ENCODE results near the gene TEAD3.

TEAD3 gene

GRCh38 chr6:35493307-35493983 lies 3.4 kb downstream of the TEAD3 start:
- DNase-seq (ENCODE audit: low read depth in 1 of 2, low spot score in 1 of 2): no peak
- no peak overlapping the region for H3K27ac ChIP-seq (replicated peaks)
- no peaks in the 10 kb centered on the region for H3K27me3 ChIP-seq (ENCODE audit: insufficient read depth, poor library complexity, severe bottlenecking)
- TF ChIP-seq SPI1 (IDR thresholded peaks at IDR 0.05; ENCODE audit: borderline replicate concordance, low read depth): no peak
- no peak for TF ChIP-seq GABPA (IDR thresholded peaks at IDR 0.05; ENCODE audit: low read depth)
- no peak for TF ChIP-seq REST (IDR thresholded peaks at IDR 0.05; ENCODE audit: insufficient replicate concordance, low read depth)
- no peak for TF ChIP-seq CTCF (IDR thresholded peaks at IDR 0.05; ENCODE audit: insufficient read depth, low read length)
- no peak for TF ChIP-seq POLR2AphosphoS5 (IDR thresholded peaks at IDR 0.05; ENCODE audit: low read depth)
- no peak overlapping the region for H3K4me3 ChIP-seq (replicated peaks; ENCODE audit: insufficient read depth, low read length)

- no peak overlapping the region for H3K4me3 ChIP-seq (replicated peaks; ENCODE audit: insufficient read depth, low read length)
- no peaks in the 10 kb centered on the region for H3K27me3 ChIP-seq (ENCODE audit: insufficient read depth, poor library complexity, severe bottlenecking)
- no peak for TF ChIP-seq SPI1 (IDR thresholded peaks at IDR 0.05; ENCODE audit: borderline replicate concordance, low read depth)
- TF ChIP-seq POLR2AphosphoS5 (IDR thresholded peaks at IDR 0.05; ENCODE audit: low read depth): no peak
- TF ChIP-seq GABPA (IDR thresholded peaks at IDR 0.05; ENCODE audit: low read depth): no peak
- peak in 1 of 2 experiments; percentile 52 for DNase-seq (ENCODE audit: low read depth in 1 of 2, low spot score in 1 of 2)
- H3K27ac ChIP-seq (replicated peaks): no peak overlapping the region
Measured at GRCh38 chr6:35492974-35493284, 4.0 kb downstream of the TEAD3 start.

DNA sequence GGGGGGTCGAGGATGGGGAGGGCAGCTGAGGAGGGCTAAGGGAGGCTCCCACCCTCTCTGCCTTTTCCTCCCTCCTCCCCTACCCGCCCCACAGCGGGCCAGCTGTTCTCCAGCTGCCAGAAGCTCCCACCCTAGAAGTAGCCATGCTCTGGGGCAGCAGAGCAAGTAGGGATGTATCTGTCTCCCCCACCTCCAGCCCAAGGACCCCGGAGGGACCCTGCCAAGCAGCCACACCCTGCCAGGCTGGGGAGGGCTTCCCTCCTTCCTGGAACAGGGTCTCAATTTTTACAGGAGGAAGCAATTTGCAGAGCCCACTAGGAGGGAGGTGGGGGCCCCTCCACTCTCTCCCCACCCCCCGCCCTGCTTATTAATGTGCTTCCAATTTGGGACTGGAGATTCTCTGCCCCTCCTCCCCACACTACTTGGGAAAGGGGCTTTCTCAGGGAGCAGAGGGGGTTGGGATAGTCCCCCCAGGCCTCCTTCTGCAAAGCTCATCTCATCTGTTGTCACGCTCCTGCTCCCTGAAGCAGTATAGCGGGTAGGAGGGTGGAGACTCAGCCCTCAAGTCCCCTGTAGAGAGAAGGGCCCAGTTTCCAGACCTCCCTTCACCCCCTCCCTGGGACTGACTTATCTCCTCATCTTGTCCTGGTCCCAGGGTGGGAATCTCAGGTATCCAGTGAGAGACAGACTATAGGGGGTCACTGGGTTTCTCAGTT lies 4.5 kb downstream of the TEAD3 start:
- no peak for TF ChIP-seq CTCF (IDR thresholded peaks at IDR 0.05; ENCODE audit: insufficient read depth, low read length)
- TF ChIP-seq SPI1 (IDR thresholded peaks at IDR 0.05; ENCODE audit: borderline replicate concordance, low read depth): no peak
- no peak for TF ChIP-seq POLR2AphosphoS5 (IDR thresholded peaks at IDR 0.05; ENCODE audit: low read depth)
- no peak for TF ChIP-seq REST (IDR thresholded peaks at IDR 0.05; ENCODE audit: insufficient replicate concordance, low read depth)
- TF ChIP-seq GABPA (IDR thresholded peaks at IDR 0.05; ENCODE audit: low read depth): no peak
- no peak for DNase-seq (ENCODE audit: low read depth in 1 of 2, low spot score in 1 of 2)
- Histone ChIP-seq H3K27ac (replicated peaks) (no peak overlapping the region), H3K27me3 (ENCODE audit: insufficient read depth, poor library complexity, severe bottlenecking) (no peaks in the 10 kb centered on the region), H3K4me3 (replicated peaks; ENCODE audit: insufficient read depth, low read length) (no peak overlapping the region)

- no peak for TF ChIP-seq GABPA (IDR thresholded peaks at IDR 0.05; ENCODE audit: low read depth)
- TF ChIP-seq SPI1 (IDR thresholded peaks at IDR 0.05; ENCODE audit: borderline replicate concordance, low read depth): no peak
- TF ChIP-seq CTCF (IDR thresholded peaks at IDR 0.05; ENCODE audit: insufficient read depth, low read length): no peak
- TF ChIP-seq REST (IDR thresholded peaks at IDR 0.05; ENCODE audit: insufficient replicate concordance, low read depth): no peak
- TF ChIP-seq POLR2AphosphoS5 (IDR thresholded peaks at IDR 0.05; ENCODE audit: low read depth): no peak
- Histone ChIP-seq H3K27me3 (ENCODE audit: insufficient read depth, poor library complexity, severe bottlenecking) (no peaks in the 10 kb centered on the region), H3K27ac (replicated peaks) (no peak overlapping the region), H3K4me3 (replicated peaks; ENCODE audit: insufficient read depth, low read length) (no peak overlapping the region)
- DNase-seq (ENCODE audit: low read depth in 1 of 2, low spot score in 1 of 2): no peak
Measured at GRCh38 chr6:35491558-35492257, 5.2 kb downstream of the TEAD3 start.

Data from HL-60 (cell line).